ENCODE data around the gene CD84.

CD84 gene

DNA sequence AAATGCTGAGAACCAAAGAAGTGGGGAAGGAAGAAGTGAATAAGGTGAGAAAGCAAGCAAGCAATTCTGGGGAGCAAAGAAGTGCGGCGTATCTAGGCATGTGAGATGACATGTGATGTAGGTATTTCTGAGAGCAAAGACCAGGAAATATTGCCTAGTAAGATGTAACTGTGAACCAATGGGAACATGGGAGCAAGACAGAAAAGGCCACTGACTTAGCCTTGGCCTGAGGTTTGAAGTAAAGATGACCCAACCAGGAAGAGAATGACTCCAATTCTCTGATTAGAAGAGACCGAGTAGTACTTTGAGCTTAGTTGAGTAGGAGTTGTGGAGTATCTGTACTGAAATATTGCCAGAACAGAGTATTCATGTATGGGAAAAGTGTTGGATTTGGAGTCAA, 87.3 kb downstream of the CD84 start:
- Histone ChIP-seq H3K27ac (ENCODE audit: low read depth, low read length) (no peak overlapping the region), H3K9ac (ENCODE audit: low read length) (no peak overlapping the region), H3K9me3 (ENCODE audit: low read length) (no peaks in the 10 kb centered on the region), H3K36me3 (ENCODE audit: insufficient read depth, low read length) (no peaks in the 10 kb centered on the region), H3K27me3 (ENCODE audit: control insufficient read depth in 1 of 2, insufficient read depth in 2 of 2, low read length in 2 of 2) (no peaks in the 10 kb centered on the region), H3K4me1 (ENCODE audit: insufficient read depth, low read length) (no peaks in the 10 kb centered on the region), H3K4me3 (ENCODE audit: low read depth in 1 of 2, low read length in 2 of 2) (no peak overlapping the region)
